NB4 (cell line): ENCODE measurements around the gene CCSER1.

Experiments
- MYC ChIP-seq: IDR thresholded peaks from 2 replicates; pipeline ENCODE4 v1.6.1; 2011; ENCODE audit warnings: low read depth, low read length
- POLR2A ChIP-seq: IDR thresholded peaks from 2 replicates; pipeline ENCODE4 v1.6.1; 2011; ENCODE audit warnings: mild to moderate bottlenecking; ENCODE audit not compliant: insufficient read length; ENCODE audit errors: extremely low read depth
- TF ChIP-seq, protein P1 (sequence below): IDR thresholded peaks from one replicate; pipeline ENCODE4 v1.5.1; 2012; ENCODE audit warnings: low read depth, low read length
- TF ChIP-seq, protein P2 (sequence below): IDR thresholded peaks from 2 replicates; pipeline ENCODE4 v1.6.1; 2011; ENCODE audit warnings: low read depth, low read length

DNA sequence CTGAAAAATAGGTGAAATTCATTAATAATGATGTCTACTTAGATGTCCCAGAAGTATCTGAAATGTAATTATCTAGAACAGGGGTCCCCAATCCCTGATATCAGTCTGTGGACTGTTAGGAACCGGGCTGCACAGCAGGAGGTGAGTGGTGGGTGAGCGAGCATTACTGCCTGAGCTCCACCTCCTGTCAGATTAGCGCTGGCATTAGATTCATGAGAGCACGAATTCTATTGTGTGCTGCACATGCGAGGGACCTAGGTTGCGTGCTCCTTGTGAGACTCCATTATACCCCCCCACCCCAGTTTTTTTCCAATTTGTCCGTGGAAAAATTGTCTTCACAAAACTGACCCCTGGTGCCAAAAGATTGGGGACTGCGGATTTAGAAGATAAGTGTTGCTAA lies 458.8 kb downstream of the CCSER1 start:
- TF ChIP-seq, protein P1, sequence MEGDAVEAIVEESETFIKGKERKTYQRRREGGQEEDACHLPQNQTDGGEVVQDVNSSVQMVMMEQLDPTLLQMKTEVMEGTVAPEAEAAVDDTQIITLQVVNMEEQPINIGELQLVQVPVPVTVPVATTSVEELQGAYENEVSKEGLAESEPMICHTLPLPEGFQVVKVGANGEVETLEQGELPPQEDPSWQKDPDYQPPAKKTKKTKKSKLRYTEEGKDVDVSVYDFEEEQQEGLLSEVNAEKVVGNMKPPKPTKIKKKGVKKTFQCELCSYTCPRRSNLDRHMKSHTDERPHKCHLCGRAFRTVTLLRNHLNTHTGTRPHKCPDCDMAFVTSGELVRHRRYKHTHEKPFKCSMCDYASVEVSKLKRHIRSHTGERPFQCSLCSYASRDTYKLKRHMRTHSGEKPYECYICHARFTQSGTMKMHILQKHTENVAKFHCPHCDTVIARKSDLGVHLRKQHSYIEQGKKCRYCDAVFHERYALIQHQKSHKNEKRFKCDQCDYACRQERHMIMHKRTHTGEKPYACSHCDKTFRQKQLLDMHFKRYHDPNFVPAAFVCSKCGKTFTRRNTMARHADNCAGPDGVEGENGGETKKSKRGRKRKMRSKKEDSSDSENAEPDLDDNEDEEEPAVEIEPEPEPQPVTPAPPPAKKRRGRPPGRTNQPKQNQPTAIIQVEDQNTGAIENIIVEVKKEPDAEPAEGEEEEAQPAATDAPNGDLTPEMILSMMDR: no peak
- TF ChIP-seq, protein P2, sequence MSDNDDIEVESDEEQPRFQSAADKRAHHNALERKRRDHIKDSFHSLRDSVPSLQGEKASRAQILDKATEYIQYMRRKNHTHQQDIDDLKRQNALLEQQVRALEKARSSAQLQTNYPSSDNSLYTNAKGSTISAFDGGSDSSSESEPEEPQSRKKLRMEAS: no peak
- TF ChIP-seq POLR2A (no peak), MYC (no peak)
